ENCODE results near the gene GPRC5C.
A peak's percentile ranks its signal among the peaks of the same experiment; 100 is the strongest.

Gene GPRC5C

GRCh38 chr17:74439691-74440567, 8.0 kb downstream of the GPRC5C start:
- H3K36me3 Mint-ChIP-seq: no peaks in the 10 kb centered on the region
- ATAC-seq: no peak
- DNase-seq (ENCODE audit: low spot score in 2 of 2): no peak
- H3K27ac Mint-ChIP-seq: peak overlapping the region; percentile 23
- no peak overlapping the region for H3K4me3 Mint-ChIP-seq
- peaks cover 12% of the 10 kb centered on the region for H3K4me1 Mint-ChIP-seq
- H3K9me3 Mint-ChIP-seq: peaks cover 2% of the 10 kb centered on the region

GRCh38 chr17:74441537-74441936, 9.6 kb downstream of the GPRC5C start:
- peaks cover 12% of the 10 kb centered on the region for H3K4me1 Mint-ChIP-seq
- H3K36me3 Mint-ChIP-seq: no peaks in the 10 kb centered on the region
- peaks cover 2% of the 10 kb centered on the region for H3K9me3 Mint-ChIP-seq
- H3K27ac Mint-ChIP-seq: no peak overlapping the region
- ATAC-seq (no peak), DNase-seq (ENCODE audit: low spot score in 2 of 2) (no peak)
- H3K4me3 Mint-ChIP-seq: no peak overlapping the region

GRCh38 chr17:74442291-74442669, 10.4 kb downstream of the GPRC5C start:
- Mint-ChIP-seq H3K27ac (no peak overlapping the region), H3K4me3 (no peak overlapping the region), H3K9me3 (peaks cover 2% of the 10 kb centered on the region), H3K4me1 (peaks cover 12% of the 10 kb centered on the region), H3K36me3 (no peaks in the 10 kb centered on the region)
- DNase-seq (ENCODE audit: low spot score in 2 of 2) (no peak), ATAC-seq (no peak)

- H3K27ac Mint-ChIP-seq: no peak overlapping the region
- H3K9me3 Mint-ChIP-seq: peaks cover 1% of the 10 kb centered on the region
- peak overlapping the region; percentile 13 for H3K4me3 Mint-ChIP-seq
- peak; percentile 55 for ATAC-seq
- DNase-seq (ENCODE audit: low spot score in 2 of 2): no peak
- H3K4me1 Mint-ChIP-seq: peaks cover 12% of the 10 kb centered on the region
- no peaks in the 10 kb centered on the region for H3K36me3 Mint-ChIP-seq
These were observed 11.0 kb downstream of the GPRC5C start for GRCh38 chr17:74442670-74443515.

GRCh38 chr17:74443516-74444296, 11.8 kb downstream of the GPRC5C start:
- no peak for ATAC-seq

GRCh38 chr17:74444406-74444805, 12.5 kb downstream of the GPRC5C start:
- no peak for DNase-seq (ENCODE audit: low spot score in 2 of 2)
- no peaks in the 10 kb centered on the region for H3K36me3 Mint-ChIP-seq

More at GRCh38 chr17:74443516-74444296, 11.8 kb downstream of the GPRC5C start:
- no peak for DNase-seq (ENCODE audit: low spot score in 2 of 2)
- H3K4me1 Mint-ChIP-seq: peaks cover 12% of the 10 kb centered on the region
- no peaks in the 10 kb centered on the region for H3K9me3 Mint-ChIP-seq
- H3K4me3 Mint-ChIP-seq: no peak overlapping the region
- H3K36me3 Mint-ChIP-seq: no peaks in the 10 kb centered on the region
- H3K27ac Mint-ChIP-seq: no peak overlapping the region

GRCh38 chr17:74445158-74445557, 13.3 kb downstream of the GPRC5C start:
- Mint-ChIP-seq H3K9me3 (no peaks in the 10 kb centered on the region), H3K4me3 (no peak overlapping the region), H3K4me1 (peaks cover 8% of the 10 kb centered on the region), H3K36me3 (no peaks in the 10 kb centered on the region), H3K27ac (no peak overlapping the region)
- DNase-seq (ENCODE audit: low spot score in 2 of 2) (no peak), ATAC-seq (no peak)

More at GRCh38 chr17:74444406-74444805, 12.5 kb downstream of the GPRC5C start:
- Mint-ChIP-seq H3K4me3 (no peak overlapping the region), H3K9me3 (no peaks in the 10 kb centered on the region), H3K27ac (no peak overlapping the region), H3K4me1 (peaks cover 12% of the 10 kb centered on the region)
- ATAC-seq: no peak

GRCh38 chr17:74446551-74447500, 14.9 kb downstream of the GPRC5C start:
- H3K27ac Mint-ChIP-seq: no peak overlapping the region

GRCh38 chr17:74447628-74448159, 15.8 kb downstream of the GPRC5C start:
- DNase-seq (ENCODE audit: low spot score in 2 of 2) (no peak), ATAC-seq (no peak)
- H3K4me1 Mint-ChIP-seq: peaks cover 11% of the 10 kb centered on the region
- H3K4me3 Mint-ChIP-seq: no peak overlapping the region
- H3K27ac Mint-ChIP-seq: no peak overlapping the region
- no peaks in the 10 kb centered on the region for H3K36me3 Mint-ChIP-seq
- no peaks in the 10 kb centered on the region for H3K9me3 Mint-ChIP-seq

More at GRCh38 chr17:74446551-74447500, 14.9 kb downstream of the GPRC5C start:
- ATAC-seq (peak; percentile 74), DNase-seq (ENCODE audit: low spot score in 2 of 2) (no peak)
- H3K9me3 Mint-ChIP-seq: no peaks in the 10 kb centered on the region
- H3K4me3 Mint-ChIP-seq: peak overlapping the region; percentile 23
- H3K36me3 Mint-ChIP-seq: no peaks in the 10 kb centered on the region
- peaks cover 7% of the 10 kb centered on the region for H3K4me1 Mint-ChIP-seq

- Mint-ChIP-seq H3K36me3 (no peaks in the 10 kb centered on the region), H3K9me3 (no peaks in the 10 kb centered on the region), H3K4me3 (no peak overlapping the region), H3K27ac (no peak overlapping the region), H3K4me1 (peaks cover 14% of the 10 kb centered on the region)
- ATAC-seq (no peak), DNase-seq (ENCODE audit: low spot score in 2 of 2) (no peak)
These were observed 16.9 kb downstream of the GPRC5C start for GRCh38 chr17:74448756-74449155.

- Mint-ChIP-seq H3K4me1 (peaks cover 14% of the 10 kb centered on the region), H3K27ac (peak overlapping the region; percentile 64), H3K36me3 (no peaks in the 10 kb centered on the region), H3K9me3 (no peaks in the 10 kb centered on the region), H3K4me3 (no peak overlapping the region)
- DNase-seq (ENCODE audit: low spot score in 2 of 2) (no peak), ATAC-seq (no peak)
These were observed 17.4 kb downstream of the GPRC5C start for GRCh38 chr17:74449306-74449705.

- DNase-seq (ENCODE audit: low spot score in 2 of 2): no peak
- no peaks in the 10 kb centered on the region for H3K36me3 Mint-ChIP-seq
- ATAC-seq: no peak
- H3K4me1 Mint-ChIP-seq: peaks cover 14% of the 10 kb centered on the region
- H3K27ac Mint-ChIP-seq: peak overlapping the region; percentile 64
- no peaks in the 10 kb centered on the region for H3K9me3 Mint-ChIP-seq
- no peak overlapping the region for H3K4me3 Mint-ChIP-seq
These were observed 17.9 kb downstream of the GPRC5C start for GRCh38 chr17:74449773-74450172.

GRCh38 chr17:74450231-74450630, 18.3 kb downstream of the GPRC5C start:
- peaks cover 14% of the 10 kb centered on the region for H3K4me1 Mint-ChIP-seq
- DNase-seq (ENCODE audit: low spot score in 2 of 2): no peak
- H3K27ac Mint-ChIP-seq: peak overlapping the region; percentile 64
- no peak overlapping the region for H3K4me3 Mint-ChIP-seq
- H3K36me3 Mint-ChIP-seq: no peaks in the 10 kb centered on the region
- ATAC-seq: no peak
- H3K9me3 Mint-ChIP-seq: no peaks in the 10 kb centered on the region

GRCh38 chr17:74450925-74451403, 19.1 kb downstream of the GPRC5C start:
- H3K36me3 Mint-ChIP-seq: no peaks in the 10 kb centered on the region
- H3K9me3 Mint-ChIP-seq: no peaks in the 10 kb centered on the region
- no peak overlapping the region for H3K4me3 Mint-ChIP-seq
- peaks cover 17% of the 10 kb centered on the region for H3K4me1 Mint-ChIP-seq
- no peak overlapping the region for H3K27ac Mint-ChIP-seq
- DNase-seq (ENCODE audit: low spot score in 2 of 2) (no peak), ATAC-seq (no peak)
